Measurements from ENCODE around the gene CRK. TPM values are rescaled to one million over a fixed set of nuclear protein-coding genes. Genes with fewer than 3 reads are reported as not detected.

Gene CRK
- total RNA-seq, 2 donors from 2014 or later, result 50.5 to 52.3 TPM

DNA sequence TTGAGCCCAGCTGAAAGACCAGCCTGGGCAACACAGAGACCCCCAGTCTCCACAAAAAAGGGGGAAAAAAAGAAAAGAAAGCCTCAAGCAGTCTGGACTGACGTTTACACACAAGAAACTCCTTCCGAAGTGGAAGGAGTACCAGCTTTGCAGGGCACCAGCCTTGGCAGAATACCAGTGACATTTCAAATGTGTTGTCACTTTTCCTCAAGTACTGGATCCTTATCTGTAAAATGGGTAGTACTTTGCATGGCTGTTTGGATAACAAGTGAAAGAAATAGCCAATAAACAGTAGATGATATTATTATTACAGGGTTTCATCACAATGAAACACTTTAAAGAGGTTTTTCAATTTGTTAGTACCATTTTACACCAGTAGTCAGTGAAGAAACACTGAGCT lies 70.2 kb downstream of the CRK start:
- no peak overlapping the region for H3K4me3 ChIP-seq (ENCODE audit: low read length)
- Mint-ChIP-seq H3K4me3 (no peak overlapping the region), H3K9me3 (no peaks in the 10 kb centered on the region), H3K27me3 (ENCODE audit: insufficient read depth) (no peaks in the 10 kb centered on the region), H3K36me3 (ENCODE audit: low read depth) (peaks cover 18% of the 10 kb centered on the region), H3K4me1 (peaks cover 22% of the 10 kb centered on the region), H3K27ac (no peak overlapping the region)
- no peak for TF ChIP-seq CTCF (conservative IDR thresholded peaks at IDR 0.05)
- no peak overlapping the region for H3K9ac ChIP-seq (ENCODE audit: extremely low read depth, low read length, poor library complexity, severe bottlenecking)
- 91 to 95% methylated on average over 2 of the region's 2 CpGs for WGBS, 2 experiments (ENCODE audit: insufficient coverage in 1 of 2, insufficient read length in 1 of 2)
- no peaks in the 10 kb centered on the region for H3K4me1 ChIP-seq (ENCODE audit: control insufficient read depth, insufficient read depth, low read length)
- DNase-seq, result no peak
- H3K27ac ChIP-seq (ENCODE audit: low read depth, low read length), result no peak overlapping the region
- no peaks in the 10 kb centered on the region for H3K27me3 ChIP-seq (ENCODE audit: control insufficient read depth, insufficient read depth, low read length, poor library complexity, severe bottlenecking)
- H3K36me3 ChIP-seq (ENCODE audit: control insufficient read depth, insufficient read depth, low read length), result peaks cover 62% of the 10 kb centered on the region
- H3K9me3 ChIP-seq (ENCODE audit: control insufficient read depth, low read length), result no peaks in the 10 kb centered on the region

DNA sequence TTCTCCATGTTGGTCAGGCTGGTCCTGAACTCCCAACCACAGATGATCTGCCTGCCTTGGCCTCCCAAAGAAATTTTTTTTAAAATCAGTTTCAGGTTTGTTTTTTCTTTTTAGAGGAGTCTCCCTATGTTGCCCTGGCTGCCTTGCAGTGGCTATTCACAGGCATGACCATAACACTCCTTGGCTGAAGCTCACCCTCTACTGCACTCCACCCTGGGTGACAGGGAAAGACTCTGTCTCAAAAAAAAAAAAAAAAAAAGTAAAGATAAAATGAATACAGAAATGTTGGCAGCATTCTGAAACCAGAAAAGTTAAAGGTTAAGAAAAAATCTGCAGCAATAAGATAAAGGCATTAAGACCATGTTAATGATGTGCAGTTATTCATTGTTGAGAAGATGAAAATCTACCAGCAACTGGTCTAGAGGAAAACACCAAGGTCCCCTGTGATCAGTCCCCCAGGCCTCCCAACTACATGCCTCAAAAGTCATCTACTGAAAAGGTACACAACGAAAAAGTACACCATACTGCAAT lies 71.1 kb downstream of the CRK start:
- H3K4me1 ChIP-seq (ENCODE audit: control insufficient read depth, insufficient read depth, low read length), result no peaks in the 10 kb centered on the region
- Mint-ChIP-seq H3K27me3 (ENCODE audit: insufficient read depth) (no peaks in the 10 kb centered on the region), H3K27ac (peak overlapping the region; percentile 55), H3K36me3 (ENCODE audit: low read depth) (peaks cover 18% of the 10 kb centered on the region), H3K9me3 (no peaks in the 10 kb centered on the region), H3K4me1 (peaks cover 16% of the 10 kb centered on the region), H3K4me3 (no peak overlapping the region)
- DNase-seq, result no peak
- H3K4me3 ChIP-seq (ENCODE audit: low read length), result no peak overlapping the region
- H3K27ac ChIP-seq (ENCODE audit: low read depth, low read length), result no peak overlapping the region
- no peaks in the 10 kb centered on the region for H3K27me3 ChIP-seq (ENCODE audit: control insufficient read depth, insufficient read depth, low read length, poor library complexity, severe bottlenecking)
- no peaks in the 10 kb centered on the region for H3K9me3 ChIP-seq (ENCODE audit: control insufficient read depth, low read length)
- no peak for TF ChIP-seq CTCF (conservative IDR thresholded peaks at IDR 0.05)
- peaks cover 60% of the 10 kb centered on the region for H3K36me3 ChIP-seq (ENCODE audit: control insufficient read depth, insufficient read depth, low read length)
- no peak overlapping the region for H3K9ac ChIP-seq (ENCODE audit: extremely low read depth, low read length, poor library complexity, severe bottlenecking)
- WGBS, 2 experiments (ENCODE audit: insufficient coverage in 1 of 2, insufficient read length in 1 of 2), result 86 to 89% methylated on average over 1 of the region's 1 CpG

DNA sequence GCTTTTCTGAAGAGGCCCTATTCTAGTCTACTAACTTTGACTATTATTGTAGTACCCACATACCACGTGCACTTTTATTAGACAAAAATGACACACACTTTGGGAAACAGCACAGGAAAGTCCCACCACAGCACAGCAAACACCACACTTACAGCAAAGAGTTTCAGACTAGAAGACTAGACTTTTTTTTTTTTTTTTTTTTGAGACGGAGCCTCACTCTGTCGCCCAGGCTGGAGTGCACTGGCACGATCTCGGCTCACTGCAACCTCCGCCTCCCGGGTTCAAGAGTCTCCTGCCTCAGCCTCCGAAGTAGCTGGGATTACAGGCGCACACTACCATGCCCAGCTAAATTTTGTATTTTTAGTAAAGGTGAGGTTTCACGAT lies 76.1 kb downstream of the CRK start:
- no peaks in the 10 kb centered on the region for H3K9me3 ChIP-seq (ENCODE audit: control insufficient read depth, low read length)
- H3K36me3 ChIP-seq (ENCODE audit: control insufficient read depth, insufficient read depth, low read length), result peaks cover 68% of the 10 kb centered on the region
- no peaks in the 10 kb centered on the region for H3K9me3 Mint-ChIP-seq
- H3K27ac ChIP-seq (ENCODE audit: low read depth, low read length), result no peak overlapping the region
- no peak for DNase-seq
- no peaks in the 10 kb centered on the region for H3K4me1 ChIP-seq (ENCODE audit: control insufficient read depth, insufficient read depth, low read length)
- H3K27me3 Mint-ChIP-seq (ENCODE audit: insufficient read depth), result no peaks in the 10 kb centered on the region
- TF ChIP-seq CTCF (conservative IDR thresholded peaks at IDR 0.05), result no peak
- no peak overlapping the region for H3K9ac ChIP-seq (ENCODE audit: extremely low read depth, low read length, poor library complexity, severe bottlenecking)
- WGBS, 2 experiments (ENCODE audit: insufficient coverage in 1 of 2, insufficient read length in 1 of 2), result 95 to 99% methylated on average over 9 to 10 of the region's 10 CpGs
- H3K36me3 Mint-ChIP-seq (ENCODE audit: low read depth), result peaks cover 26% of the 10 kb centered on the region
- H3K27ac Mint-ChIP-seq, result peak overlapping the region; percentile 71
- H3K4me3 ChIP-seq (ENCODE audit: low read length), result no peak overlapping the region
- H3K4me3 Mint-ChIP-seq, result no peak overlapping the region
- H3K4me1 Mint-ChIP-seq, result peaks cover 24% of the 10 kb centered on the region
- no peaks in the 10 kb centered on the region for H3K27me3 ChIP-seq (ENCODE audit: control insufficient read depth, insufficient read depth, low read length, poor library complexity, severe bottlenecking)
